ENCODE data around the gene REEP3. TPM values are rescaled to one million over a fixed set of nuclear protein-coding genes. Genes with fewer than 3 reads are reported as not detected.

Gene REEP3
- total and polyA plus RNA-seq, 2 experiments from 2014 or later, result 69.9 to 72.1 TPM

GRCh38 chr10:63622097-63622496 lies 100.9 kb downstream of the REEP3 start:
- H3F3A ChIP-seq (ENCODE audit: insufficient read depth), result peaks cover 7% of the 10 kb centered on the region
- H3K27me3 ChIP-seq (replicated peaks; ENCODE audit: insufficient read depth), result no peaks in the 10 kb centered on the region
- TF ChIP-seq EZH2 (IDR thresholded peaks at IDR 0.05; ENCODE audit: insufficient read depth, poor library complexity, severe bottlenecking) (no peak), EZH2phosphoT487 (IDR thresholded peaks at IDR 0.05; ENCODE audit: insufficient read depth, low read depth) (no peak)
- no peaks in the 10 kb centered on the region for H4K20me1 ChIP-seq (ENCODE audit: insufficient read depth)
- H2AFZ ChIP-seq, result no peak overlapping the region
- H3K9me2 ChIP-seq (ENCODE audit: insufficient read depth), result no peaks in the 10 kb centered on the region
- WGBS, 2 experiments (ENCODE audit: low coverage in 1 of 2, low lambda C conversion rate in 2 of 2, missing lambda C conversion rate in 2 of 2), result 94 to 97% methylated on average over 2 of the region's 2 CpGs
- H3K4me3 ChIP-seq, result no peak overlapping the region
- H3K27ac ChIP-seq, result no peak overlapping the region
- H3K79me2 ChIP-seq (ENCODE audit: insufficient read depth), result no peaks in the 10 kb centered on the region
- in situ Hi-C loops (cut with MboI), result loop anchor here (25.0 kb wide), 1 partner anchor 410 kb away; no protein-coding TSS in a partner anchor
- H3K36me3 ChIP-seq (ENCODE audit: low read depth), result peaks cover 7% of the 10 kb centered on the region; the same call in 1 of the 2 replicates
- no peaks in the 10 kb centered on the region for H3K4me1 ChIP-seq (ENCODE audit: insufficient read depth)
- no peaks in the 10 kb centered on the region for H3K9me3 ChIP-seq (ENCODE audit: low read depth)
- no peak overlapping the region for H3K9ac ChIP-seq
- H3K4me2 ChIP-seq (ENCODE audit: unreplicated experiment), result no peak overlapping the region
- no peak for DNase-seq

- H3K4me1 ChIP-seq (ENCODE audit: insufficient read depth), result peaks cover 19% of the 10 kb centered on the region
- H3K36me3 ChIP-seq (ENCODE audit: low read depth), result 0 out of 2 replicates have a peak, but pooled peaks cover 4% of the 10 kb centered on the region
- TF ChIP-seq EZH2phosphoT487 (IDR thresholded peaks at IDR 0.05; ENCODE audit: insufficient read depth, low read depth) (no peak), EZH2 (IDR thresholded peaks at IDR 0.05; ENCODE audit: insufficient read depth, poor library complexity, severe bottlenecking) (no peak)
- no peaks in the 10 kb centered on the region for H4K20me1 ChIP-seq (ENCODE audit: insufficient read depth)
- H3K9ac ChIP-seq, result no peak overlapping the region
- DNase-seq, result no peak
- H3K27ac ChIP-seq, result no peak overlapping the region
- no peaks in the 10 kb centered on the region for H3K79me2 ChIP-seq (ENCODE audit: insufficient read depth)
- no peaks in the 10 kb centered on the region for H3K9me2 ChIP-seq (ENCODE audit: insufficient read depth)
- no peaks in the 10 kb centered on the region for H3K9me3 ChIP-seq (ENCODE audit: low read depth)
- peaks cover 29% of the 10 kb centered on the region for H3F3A ChIP-seq (ENCODE audit: insufficient read depth)
- H3K4me3 ChIP-seq, result no peak overlapping the region
- 79 to 87% methylated on average over 2 of the region's 2 CpGs for WGBS, 2 experiments (ENCODE audit: low coverage in 1 of 2, low lambda C conversion rate in 2 of 2, missing lambda C conversion rate in 2 of 2)
- in situ Hi-C loops (cut with MboI), result loop anchor here (25.0 kb wide), 1 partner anchor 412 kb away; no protein-coding TSS in a partner anchor
- no peak overlapping the region for H3K4me2 ChIP-seq (ENCODE audit: unreplicated experiment)
- H3K27me3 ChIP-seq (replicated peaks; ENCODE audit: insufficient read depth), result no peaks in the 10 kb centered on the region
- H2AFZ ChIP-seq, result no peak overlapping the region
Observed at GRCh38 chr10:63624701-63625100, 103.5 kb downstream of the REEP3 start.

- in situ Hi-C loops (cut with MboI), result no loop called here
Observed at GRCh38 chr10:63627396-63627795, 106.2 kb downstream of the REEP3 start.

GRCh38 chr10:63627881-63628296 lies 106.7 kb downstream of the REEP3 start:
- Histone ChIP-seq H3K9ac (no peak overlapping the region), H4K20me1 (ENCODE audit: insufficient read depth) (no peaks in the 10 kb centered on the region), H3K9me2 (ENCODE audit: insufficient read depth) (no peaks in the 10 kb centered on the region), H3K9me3 (ENCODE audit: low read depth) (no peaks in the 10 kb centered on the region), H3K4me3 (no peak overlapping the region), H3K4me1 (ENCODE audit: insufficient read depth) (peaks cover 32% of the 10 kb centered on the region), H3K27ac (peak overlapping the region; percentile 94), H3F3A (ENCODE audit: insufficient read depth) (peaks cover 46% of the 10 kb centered on the region), H3K79me2 (ENCODE audit: insufficient read depth) (no peaks in the 10 kb centered on the region), H3K27me3 (replicated peaks; ENCODE audit: insufficient read depth) (no peaks in the 10 kb centered on the region), H3K4me2 (ENCODE audit: unreplicated experiment) (peak overlapping the region; percentile 96), H2AFZ (peak overlapping the region; percentile 23; the same call in 1 of the 2 replicates), H3K36me3 (ENCODE audit: low read depth) (0 out of 2 replicates have a peak, but pooled peaks cover 4% of the 10 kb centered on the region)
- 71 to 81% methylated on average over 2 of the region's 2 CpGs for WGBS, 2 experiments (ENCODE audit: low coverage in 1 of 2, low lambda C conversion rate in 2 of 2, missing lambda C conversion rate in 2 of 2)
- TF ChIP-seq EZH2phosphoT487 (IDR thresholded peaks at IDR 0.05; ENCODE audit: insufficient read depth, low read depth) (no peak), EZH2 (IDR thresholded peaks at IDR 0.05; ENCODE audit: insufficient read depth, poor library complexity, severe bottlenecking) (no peak)
- no peak for DNase-seq
- in situ Hi-C loops (cut with MboI), result no loop called here

More at GRCh38 chr10:63627396-63627795, 106.2 kb downstream of the REEP3 start:
- no peak overlapping the region for H3K4me2 ChIP-seq (ENCODE audit: unreplicated experiment)
- H3K79me2 ChIP-seq (ENCODE audit: insufficient read depth), result no peaks in the 10 kb centered on the region
- H3K36me3 ChIP-seq (ENCODE audit: low read depth), result 0 out of 2 replicates have a peak, but pooled peaks cover 4% of the 10 kb centered on the region
- no peaks in the 10 kb centered on the region for H3K9me2 ChIP-seq (ENCODE audit: insufficient read depth)
- no peaks in the 10 kb centered on the region for H3K27me3 ChIP-seq (replicated peaks; ENCODE audit: insufficient read depth)
- H2AFZ ChIP-seq, result 0 out of 2 replicates have a peak overlapping the region, but pooled peaks have one; percentile 23
- no peak overlapping the region for H3K9ac ChIP-seq
- H3K9me3 ChIP-seq (ENCODE audit: low read depth), result no peaks in the 10 kb centered on the region
- peaks cover 32% of the 10 kb centered on the region for H3K4me1 ChIP-seq (ENCODE audit: insufficient read depth)
- 0 out of 2 replicates have a peak overlapping the region, but pooled peaks have one; percentile 94 for H3K27ac ChIP-seq
- TF ChIP-seq EZH2 (IDR thresholded peaks at IDR 0.05; ENCODE audit: insufficient read depth, poor library complexity, severe bottlenecking) (no peak), EZH2phosphoT487 (IDR thresholded peaks at IDR 0.05; ENCODE audit: insufficient read depth, low read depth) (no peak)
- H3K4me3 ChIP-seq, result no peak overlapping the region
- no peaks in the 10 kb centered on the region for H4K20me1 ChIP-seq (ENCODE audit: insufficient read depth)
- 77 to 78% methylated on average over 8 of the region's 8 CpGs for WGBS, 2 experiments (ENCODE audit: low coverage in 1 of 2, low lambda C conversion rate in 2 of 2, missing lambda C conversion rate in 2 of 2)
- peaks cover 46% of the 10 kb centered on the region for H3F3A ChIP-seq (ENCODE audit: insufficient read depth)
- DNase-seq, result peak; percentile 19
